ENCODE measurements around the gene ZNF574. TPM values are rescaled to one million over a fixed set of nuclear protein-coding genes. Genes with fewer than 3 reads are reported as not detected.
"Not testable (repeated sequence)": the region's sequence is repeated elsewhere in the genome, so short reads cannot be mapped to it uniquely, and the experiment has no call there.

Gene ZNF574
- total RNA-seq, 1 donor from 2014 or later: 15.2 TPM

- DNase-seq (ENCODE audit: extremely low spot score, unreplicated experiment): no peak
- TF ChIP-seq, protein P1, sequence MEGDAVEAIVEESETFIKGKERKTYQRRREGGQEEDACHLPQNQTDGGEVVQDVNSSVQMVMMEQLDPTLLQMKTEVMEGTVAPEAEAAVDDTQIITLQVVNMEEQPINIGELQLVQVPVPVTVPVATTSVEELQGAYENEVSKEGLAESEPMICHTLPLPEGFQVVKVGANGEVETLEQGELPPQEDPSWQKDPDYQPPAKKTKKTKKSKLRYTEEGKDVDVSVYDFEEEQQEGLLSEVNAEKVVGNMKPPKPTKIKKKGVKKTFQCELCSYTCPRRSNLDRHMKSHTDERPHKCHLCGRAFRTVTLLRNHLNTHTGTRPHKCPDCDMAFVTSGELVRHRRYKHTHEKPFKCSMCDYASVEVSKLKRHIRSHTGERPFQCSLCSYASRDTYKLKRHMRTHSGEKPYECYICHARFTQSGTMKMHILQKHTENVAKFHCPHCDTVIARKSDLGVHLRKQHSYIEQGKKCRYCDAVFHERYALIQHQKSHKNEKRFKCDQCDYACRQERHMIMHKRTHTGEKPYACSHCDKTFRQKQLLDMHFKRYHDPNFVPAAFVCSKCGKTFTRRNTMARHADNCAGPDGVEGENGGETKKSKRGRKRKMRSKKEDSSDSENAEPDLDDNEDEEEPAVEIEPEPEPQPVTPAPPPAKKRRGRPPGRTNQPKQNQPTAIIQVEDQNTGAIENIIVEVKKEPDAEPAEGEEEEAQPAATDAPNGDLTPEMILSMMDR (IDR thresholded peaks at IDR 0.05): no peak
- Mint-ChIP-seq H3K4me3 (ENCODE audit: unreplicated experiment) (no peak overlapping the region), H3K27me3 (ENCODE audit: unreplicated experiment) (no peaks in the 10 kb centered on the region), H3K27ac (ENCODE audit: unreplicated experiment) (no peak overlapping the region), H3K9me3 (ENCODE audit: unreplicated experiment) (no peaks in the 10 kb centered on the region), H3K36me3 (ENCODE audit: unreplicated experiment) (no peaks in the 10 kb centered on the region), H3K4me1 (ENCODE audit: unreplicated experiment) (peaks cover 1% of the 10 kb centered on the region)
Observed at GRCh38 chr19:42095814-42096230, 19.9 kb downstream of the ZNF574 start.

- TF ChIP-seq, protein P1 (IDR thresholded peaks at IDR 0.05): no peak
- no peaks in the 10 kb centered on the region for H3K4me1 Mint-ChIP-seq (ENCODE audit: unreplicated experiment)
- no peak overlapping the region for H3K4me3 Mint-ChIP-seq (ENCODE audit: unreplicated experiment)
- H3K27me3 Mint-ChIP-seq (ENCODE audit: unreplicated experiment): no peaks in the 10 kb centered on the region
- no peaks in the 10 kb centered on the region for H3K36me3 Mint-ChIP-seq (ENCODE audit: unreplicated experiment)
- no peaks in the 10 kb centered on the region for H3K9me3 Mint-ChIP-seq (ENCODE audit: unreplicated experiment)
- H3K27ac Mint-ChIP-seq (ENCODE audit: unreplicated experiment): no peak overlapping the region
- DNase-seq (ENCODE audit: extremely low spot score, unreplicated experiment): no peak
Observed at GRCh38 chr19:42096255-42096837, 20.4 kb downstream of the ZNF574 start.

- Mint-ChIP-seq H3K9me3 (ENCODE audit: unreplicated experiment) (no peaks in the 10 kb centered on the region), H3K4me3 (ENCODE audit: unreplicated experiment) (no peak overlapping the region), H3K27ac (ENCODE audit: unreplicated experiment) (no peak overlapping the region), H3K4me1 (ENCODE audit: unreplicated experiment) (no peaks in the 10 kb centered on the region), H3K36me3 (ENCODE audit: unreplicated experiment) (no peaks in the 10 kb centered on the region), H3K27me3 (ENCODE audit: unreplicated experiment) (no peaks in the 10 kb centered on the region)
- TF ChIP-seq, protein P1 (IDR thresholded peaks at IDR 0.05): no peak
- no peak for DNase-seq (ENCODE audit: extremely low spot score, unreplicated experiment)
Observed at GRCh38 chr19:42097461-42097860, 21.5 kb downstream of the ZNF574 start.

DNA sequence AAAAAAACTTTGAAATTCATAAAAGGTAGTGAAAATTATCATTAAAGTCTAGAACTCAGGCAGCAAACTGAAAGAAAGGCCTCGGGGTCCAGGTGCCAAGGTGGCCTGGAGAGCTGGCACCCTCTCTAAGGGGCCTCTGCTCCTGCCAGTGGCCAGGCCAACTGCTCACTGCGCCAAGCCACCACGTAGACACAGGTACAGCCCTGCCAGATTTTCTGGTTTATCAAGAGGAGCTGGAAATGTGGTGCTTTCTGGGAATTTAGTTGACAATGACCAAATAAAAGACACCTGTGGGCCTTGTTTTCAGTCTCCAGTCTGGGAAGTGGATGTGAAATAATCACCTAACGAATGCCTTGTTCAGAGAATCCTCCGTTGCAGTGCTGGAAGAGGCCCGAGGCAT lies 22.8 kb downstream of the ZNF574 start:
- no peaks in the 10 kb centered on the region for H3K9me3 Mint-ChIP-seq (ENCODE audit: unreplicated experiment)
- no peaks in the 10 kb centered on the region for H3K36me3 Mint-ChIP-seq (ENCODE audit: unreplicated experiment)
- no peak overlapping the region for H3K27ac Mint-ChIP-seq (ENCODE audit: unreplicated experiment)
- no peaks in the 10 kb centered on the region for H3K4me1 Mint-ChIP-seq (ENCODE audit: unreplicated experiment)
- TF ChIP-seq, protein P1 (IDR thresholded peaks at IDR 0.05): no peak
- no peak overlapping the region for H3K4me3 Mint-ChIP-seq (ENCODE audit: unreplicated experiment)
- no peak for DNase-seq (ENCODE audit: extremely low spot score, unreplicated experiment)
- H3K27me3 Mint-ChIP-seq (ENCODE audit: unreplicated experiment): no peaks in the 10 kb centered on the region

- Mint-ChIP-seq H3K27ac (ENCODE audit: unreplicated experiment) (no peak overlapping the region), H3K4me3 (ENCODE audit: unreplicated experiment) (no peak overlapping the region), H3K9me3 (ENCODE audit: unreplicated experiment) (no peaks in the 10 kb centered on the region), H3K36me3 (ENCODE audit: unreplicated experiment) (no peaks in the 10 kb centered on the region), H3K27me3 (ENCODE audit: unreplicated experiment) (no peaks in the 10 kb centered on the region), H3K4me1 (ENCODE audit: unreplicated experiment) (no peaks in the 10 kb centered on the region)
- TF ChIP-seq, protein P1 (IDR thresholded peaks at IDR 0.05): no peak
- DNase-seq (ENCODE audit: extremely low spot score, unreplicated experiment): no peak
Observed at GRCh38 chr19:42099336-42099925, 23.5 kb downstream of the ZNF574 start.

DNA sequence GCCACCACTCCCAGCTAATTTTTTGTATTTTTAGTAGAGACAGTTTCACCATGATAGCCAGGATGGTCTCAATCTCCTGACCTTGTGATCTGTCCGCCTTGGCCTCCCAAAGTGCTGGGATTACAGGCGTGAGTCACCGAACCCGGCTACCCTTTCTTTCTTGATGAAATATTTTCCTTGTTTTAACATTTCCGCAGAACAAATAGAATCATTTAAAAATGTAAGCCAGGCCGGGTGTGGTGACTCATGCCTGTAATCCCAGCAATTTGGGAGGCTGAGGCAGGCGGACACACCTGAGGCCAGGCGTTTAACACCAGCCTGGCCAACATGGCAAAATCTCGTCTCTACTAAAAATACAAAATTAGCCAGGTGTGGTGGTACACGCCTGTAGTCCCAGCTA lies 24.3 kb downstream of the ZNF574 start:
- not testable (repeated sequence) for H3K27ac Mint-ChIP-seq (ENCODE audit: unreplicated experiment); H3K27me3 Mint-ChIP-seq (ENCODE audit: unreplicated experiment); H3K36me3 Mint-ChIP-seq (ENCODE audit: unreplicated experiment); DNase-seq (ENCODE audit: extremely low spot score, unreplicated experiment); H3K9me3 Mint-ChIP-seq (ENCODE audit: unreplicated experiment); H3K4me3 Mint-ChIP-seq (ENCODE audit: unreplicated experiment); H3K4me1 Mint-ChIP-seq (ENCODE audit: unreplicated experiment)
